HUDEP-2 (cell line): ENCODE data around the gene OR2H2.

ENCODE experiments used
- DNase-seq, 76 experiments: peaks; one replicate each; lab custom pipeline; 2025; ENCODE audit not compliant: unreplicated experiment in 76 of 76; lab: John Stamatoyannopoulos, UW

The OR2H2 gene

GRCh38 chr6:29627755-29628418 is 43.0 kb downstream of the OR2H2 start:
- peak in 7 of 76 experiments; percentile 8 to 48 (median 23) for DNase-seq

- peak in 37 of 76 experiments; percentile 10 to 67 (median 36) for DNase-seq
These were observed 43.7 kb downstream of the OR2H2 start for GRCh38 chr6:29628419-29629281.

DNA sequence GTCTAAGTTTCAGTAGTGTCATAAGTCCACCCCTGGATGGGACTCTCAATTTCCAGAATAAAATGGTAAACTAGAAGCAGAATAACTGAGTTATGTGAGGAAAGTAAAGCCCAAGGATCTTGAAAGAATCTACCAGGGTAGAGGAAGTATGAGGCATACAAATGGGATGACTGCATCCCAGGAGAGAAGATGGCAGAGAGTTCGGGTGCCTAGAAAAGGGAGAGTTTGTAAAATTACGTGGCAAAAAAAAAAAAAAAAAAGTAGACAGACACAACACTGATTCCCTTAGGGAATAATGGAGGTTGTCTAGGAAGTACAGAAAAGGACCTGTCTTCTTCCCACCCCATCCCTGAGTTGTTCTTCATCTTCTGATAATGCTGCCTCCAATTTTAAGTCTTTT is 44.6 kb downstream of the OR2H2 start:
- DNase-seq: no peak

DNA sequence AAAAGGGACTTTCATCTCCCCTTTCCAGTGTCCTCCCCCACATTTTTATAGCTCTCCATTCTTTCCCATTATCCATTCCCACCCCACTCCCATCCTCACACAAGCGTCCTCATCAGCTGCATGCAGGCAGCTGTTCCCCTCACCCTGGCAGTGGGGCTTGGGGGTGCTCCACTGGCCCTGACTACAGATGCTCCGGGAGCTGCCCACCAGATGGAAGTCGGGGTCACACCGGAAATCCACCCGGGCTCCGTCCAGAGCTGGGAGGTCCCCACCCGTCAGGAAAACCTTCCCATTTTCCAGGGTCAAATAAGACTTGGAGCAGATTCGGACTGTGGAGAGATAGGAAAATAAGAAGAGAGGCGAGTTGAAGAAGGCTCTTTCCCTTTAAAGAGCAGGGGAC is 45.4 kb downstream of the OR2H2 start:
- DNase-seq: no peak

DNA sequence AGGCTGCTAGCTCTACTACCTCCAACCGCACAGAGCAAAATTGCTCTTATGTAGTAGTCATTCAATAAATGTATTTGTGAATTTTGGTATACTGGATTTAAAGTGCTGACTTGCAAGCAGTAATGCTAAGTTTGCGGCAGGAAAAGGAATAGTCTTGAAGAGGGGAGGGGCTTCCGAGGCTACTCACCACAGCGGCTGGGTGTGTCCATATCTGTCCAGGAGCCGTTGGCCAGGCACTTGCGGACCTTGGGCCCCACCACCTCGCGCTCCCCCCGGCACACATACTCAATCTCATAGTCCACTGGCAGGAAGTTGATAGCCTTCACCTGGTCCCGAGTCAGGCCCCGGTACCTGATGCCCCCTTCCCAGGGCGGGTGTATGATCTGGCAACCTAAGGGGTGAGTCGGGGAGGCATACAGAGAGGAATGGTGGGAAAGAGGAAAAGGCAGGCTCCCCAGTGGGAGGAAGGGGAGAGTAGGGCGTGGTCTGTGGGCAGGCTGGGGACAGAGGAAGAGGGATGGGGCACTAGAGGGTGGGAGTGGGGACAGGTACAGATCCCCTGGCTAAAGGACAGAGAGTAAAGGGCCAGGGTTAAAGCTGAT is 46.4 kb downstream of the OR2H2 start:
- peak in 4 of 76 experiments; percentile 3 to 36 (median 16) for DNase-seq

- peak in 10 of 76 experiments; percentile 4 to 53 (median 30) for DNase-seq
These were observed 47.2 kb downstream of the OR2H2 start for GRCh38 chr6:29631860-29632731.

- DNase-seq: peak in 48 of 76 experiments; percentile 13 to 82 (median 48)
These were observed 48.0 kb downstream of the OR2H2 start, which contains the start of gene GABBR1 for GRCh38 chr6:29632789-29633533. Gene GABBR1, minus strand, starts transcription at chr6:29633183. Its CDS starts 798 bp downstream, at chr6:29632385.

DNA sequence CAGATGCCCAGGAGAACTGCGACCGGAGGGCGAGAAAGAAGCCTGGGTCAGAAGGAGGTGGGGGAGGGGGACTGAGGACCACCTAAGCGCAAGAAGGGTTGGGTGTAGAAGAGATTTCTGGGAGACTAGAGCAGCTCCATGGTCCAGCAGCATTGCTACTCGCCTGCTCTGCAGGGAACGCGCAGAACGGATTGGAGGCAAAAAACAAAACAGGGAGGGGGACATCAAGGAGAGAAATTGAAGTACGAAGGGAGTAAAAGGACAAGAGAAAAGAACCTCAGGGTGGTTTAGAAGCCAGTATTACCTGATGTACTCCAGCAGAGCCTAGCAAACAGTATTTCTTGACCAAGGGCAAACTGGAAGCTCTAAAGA is 48.6 kb downstream of the OR2H2 start:
- no peak for DNase-seq

DNA sequence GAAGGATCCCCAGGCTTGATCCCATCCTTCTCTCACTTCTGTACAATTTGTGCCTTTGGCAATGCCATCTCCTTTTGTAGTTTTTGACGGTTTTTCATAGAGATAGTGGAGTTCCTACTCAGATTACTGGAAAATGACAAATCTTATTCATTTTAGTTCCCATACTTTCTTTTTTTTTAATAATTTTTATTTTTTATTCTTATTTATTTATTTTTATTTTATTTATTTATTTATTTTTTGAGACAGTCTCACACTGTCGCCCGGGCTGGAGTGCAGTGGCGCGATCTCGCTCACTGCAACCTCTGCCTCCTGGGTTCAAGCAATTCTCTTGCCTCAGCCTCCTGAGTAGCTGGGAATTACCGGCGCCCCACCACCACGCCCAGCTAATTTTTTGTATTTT is 52.3 kb downstream of the OR2H2 start:
- DNase-seq: no peak
